Osteoblast (primary cell): Measurements from ENCODE around the gene NYAP2. TPM values are rescaled to one million over a fixed set of nuclear protein-coding genes. Genes with fewer than 3 reads are reported as not detected.

Experiments used
- DNase-seq: peaks from one replicate; pipeline ENCODE4 v3.0.0; 2011; ENCODE audit warnings: low spot score, mixed read lengths; ENCODE audit not compliant: insufficient read length; ENCODE audit errors: missing footprints
- H2AFZ ChIP-seq: 2 replicates; pipeline ENCODE4 v1.6.0; 2011; ENCODE audit warnings: mild to moderate bottlenecking, low read length
- H3K27ac ChIP-seq: 2 replicates; pipeline ENCODE4 v1.5.1; 2011; ENCODE audit warnings: mild to moderate bottlenecking, low read depth, low read length, moderate library complexity
- H3K27me3 ChIP-seq: 2 replicates; pipeline ENCODE4 v1.6.0; 2012; ENCODE audit warnings: mild to moderate bottlenecking, control low read depth, inconsistent platforms, low read length, moderate library complexity; ENCODE audit not compliant: insufficient read depth
- H3K36me3 ChIP-seq: 2 replicates; pipeline ENCODE4 v1.5.1; 2011; ENCODE audit warnings: mild to moderate bottlenecking, low read length, control low read depth, moderate library complexity; ENCODE audit not compliant: insufficient read depth
- H3K4me1 ChIP-seq: 2 replicates; pipeline ENCODE4 v1.5.1; 2011; ENCODE audit warnings: mild to moderate bottlenecking, low read length, control low read depth, moderate library complexity; ENCODE audit not compliant: insufficient read depth
- H3K4me2 ChIP-seq: 2 replicates; pipeline ENCODE4 v1.6.0; 2011; ENCODE audit warnings: mild to moderate bottlenecking, low read length; ENCODE audit not compliant: insufficient read depth
- H3K4me3 ChIP-seq: fragments of 200-600 bp; sonication (generic); 3 replicates; pipeline ENCODE4 v1.5.1; 2012; ENCODE audit warnings: mild to moderate bottlenecking, low read length, inconsistent platforms; ENCODE audit not compliant: insufficient read depth
- H3K79me2 ChIP-seq: 2 replicates; pipeline ENCODE4 v1.6.0; 2012; ENCODE audit warnings: mild to moderate bottlenecking, low read length, control low read depth, inconsistent platforms; ENCODE audit not compliant: insufficient read depth
- H3K9me3 ChIP-seq: 2 replicates; pipeline ENCODE4 v1.5.1; 2011; ENCODE audit warnings: low read depth, low read length, control low read depth
- H4K20me1 ChIP-seq: 2 replicates; pipeline ENCODE4 v1.6.0; 2012; ENCODE audit warnings: mild to moderate bottlenecking, low read length, control low read depth; ENCODE audit not compliant: insufficient read depth
- CTCF ChIP-seq: IDR thresholded peaks from 2 replicates; pipeline ENCODE4 v1.5.1; 2011; ENCODE audit warnings: mild to moderate bottlenecking, low read depth, low read length, moderate library complexity; ENCODE audit errors: extremely low read depth
- total RNA-seq: library from RNA; depleted of rRNA; stranded (reverse); fragments of >200 nt; gene quantifications from 2 replicates; pipeline ENCODE4 v1.2.3, GENCODE V29; 2012

NYAP2 gene
- total RNA-seq, 1 donor, result not detected

GRCh38 chr2:225598897-225599296 is 199.4 kb downstream of the NYAP2 start:
- Histone ChIP-seq H3K27ac (no peak overlapping the region), H4K20me1 (no peaks in the 10 kb centered on the region), H3K4me2 (peak overlapping the region; percentile 14), H3K79me2 (no peaks in the 10 kb centered on the region), H3K36me3 (no peaks in the 10 kb centered on the region), H3K9me3 (no peaks in the 10 kb centered on the region), H2AFZ (no peak overlapping the region), H3K4me3 (no peak overlapping the region), H3K4me1 (peaks cover 4% of the 10 kb centered on the region), H3K27me3 (no peaks in the 10 kb centered on the region)
- TF ChIP-seq CTCF, result no peak
- DNase-seq, result no peak

GRCh38 chr2:225599856-225600255 is 200.3 kb downstream of the NYAP2 start:
- no peak overlapping the region for H3K4me2 ChIP-seq
- H3K4me1 ChIP-seq, result peaks cover 4% of the 10 kb centered on the region
- TF ChIP-seq CTCF, result no peak
- no peaks in the 10 kb centered on the region for H3K79me2 ChIP-seq
- no peak overlapping the region for H3K27ac ChIP-seq
- H3K4me3 ChIP-seq, result no peak overlapping the region
- DNase-seq, result no peak
- H3K9me3 ChIP-seq, result no peaks in the 10 kb centered on the region
- H3K27me3 ChIP-seq, result no peaks in the 10 kb centered on the region
- no peaks in the 10 kb centered on the region for H3K36me3 ChIP-seq
- no peak overlapping the region for H2AFZ ChIP-seq
- no peaks in the 10 kb centered on the region for H4K20me1 ChIP-seq

- Histone ChIP-seq H3K79me2 (no peaks in the 10 kb centered on the region), H4K20me1 (no peaks in the 10 kb centered on the region), H3K27me3 (no peaks in the 10 kb centered on the region), H3K9me3 (no peaks in the 10 kb centered on the region), H3K4me3 (no peak overlapping the region), H2AFZ (no peak overlapping the region), H3K27ac (no peak overlapping the region), H3K36me3 (no peaks in the 10 kb centered on the region), H3K4me1 (peaks cover 4% of the 10 kb centered on the region), H3K4me2 (no peak overlapping the region)
- DNase-seq, result no peak
- TF ChIP-seq CTCF, result no peak
Observed at GRCh38 chr2:225600444-225600843, 200.9 kb downstream of the NYAP2 start.

- no peak for TF ChIP-seq CTCF
- Histone ChIP-seq H4K20me1 (no peaks in the 10 kb centered on the region), H3K4me2 (no peak overlapping the region), H3K4me3 (no peak overlapping the region), H3K9me3 (no peaks in the 10 kb centered on the region), H3K27ac (no peak overlapping the region), H3K27me3 (no peaks in the 10 kb centered on the region), H3K4me1 (peaks cover 4% of the 10 kb centered on the region), H3K36me3 (no peaks in the 10 kb centered on the region), H2AFZ (no peak overlapping the region), H3K79me2 (no peaks in the 10 kb centered on the region)
- DNase-seq, result no peak
Observed at GRCh38 chr2:225600865-225601264, 201.4 kb downstream of the NYAP2 start.
